CD4-positive, alpha-beta T cell (primary cell): ENCODE results near the gene IFNGR1. TPM values are rescaled to one million over a fixed set of nuclear protein-coding genes. Genes with fewer than 3 reads are reported as not detected.

Experiments used
- ATAC-seq: fragments of 200-7000 bp; cut with Tn5 transposase; one replicate; pipeline ENCODE4 v1.10.0; 2022; ENCODE audit warnings: mild to moderate bottlenecking; ENCODE audit not compliant: poor library complexity
- CTCF ChIA-PET: fragments of 350-600 bp; sonication (Branson Sonifier 250); formaldehyde crosslinking; loops from one replicate; lab custom pipeline; 2021; ENCODE audit warnings: antibody characterized with exemption, inconsistent platforms; lab: Charles Lee
- POLR2A ChIA-PET: fragments of 350-600 bp; sonication (Branson Sonifier 250); formaldehyde crosslinking; loops from one replicate; lab custom pipeline; 2021; ENCODE audit warnings: antibody characterized with exemption, inconsistent platforms; lab: Charles Lee
- DNase-seq, 14 experiments: peaks; one replicate each; pipeline ENCODE4 v3.0.0-alpha.2; 2013 to 2020; ENCODE audit warnings: mixed read lengths in 2 of 14
- H3K27ac ChIP-seq, 2 donors: one replicate each; pipeline versions ENCODE4 v1.5.1 to v1.7.0; 2013; ENCODE audit warnings: low read length in 2 of 2, low read depth in 1 of 2, mild to moderate bottlenecking in 1 of 2
- H3K27me3 ChIP-seq, 2 experiments: 1 replicate in 1 of 2; 2 replicates in 1 of 2; pipeline versions ENCODE4 v1.6.1 to v1.7.0; 2013; ENCODE audit warnings: low read length in 2 of 2, control low read depth in 1 of 2, mild to moderate bottlenecking in 1 of 2, moderate library complexity in 1 of 2; ENCODE audit not compliant: insufficient read depth in 2 of 2, control insufficient read depth in 1 of 2
- H3K36me3 ChIP-seq: one replicate; pipeline ENCODE4 v1.6.1; 2013; ENCODE audit warnings: low read length, control low read depth; ENCODE audit not compliant: insufficient read depth
- H3K4me1 ChIP-seq: one replicate; pipeline ENCODE4 v1.6.1; 2013; ENCODE audit warnings: low read length, control low read depth; ENCODE audit not compliant: insufficient read depth
- H3K4me3 ChIP-seq: one replicate; pipeline ENCODE4 v1.5.1; 2013; ENCODE audit warnings: mild to moderate bottlenecking, low read length, moderate library complexity
- H3K9me3 ChIP-seq, 2 experiments: 1 replicate in 1 of 2; 2 replicates in 1 of 2; pipeline versions ENCODE4 v1.6.1 to v1.7.0; 2013; ENCODE audit warnings: low read length in 2 of 2, mild to moderate bottlenecking in 2 of 2, control low read depth in 1 of 2, moderate library complexity in 1 of 2; ENCODE audit not compliant: control insufficient read depth in 1 of 2, insufficient read depth in 1 of 2
- H3K27ac Mint-ChIP-seq: one replicate; pipeline ENCODE4 v1.8.0; 2020; ENCODE audit warnings: mixed read lengths
- H3K27me3 Mint-ChIP-seq: one replicate; pipeline ENCODE4 v1.8.0; 2021; ENCODE audit warnings: mixed read lengths
- H3K36me3 Mint-ChIP-seq: one replicate; pipeline ENCODE4 v1.8.0; 2021; ENCODE audit warnings: low read depth, mixed read lengths
- H3K4me1 Mint-ChIP-seq: one replicate; pipeline ENCODE4 v1.8.0; 2021; ENCODE audit warnings: low read depth, mixed read lengths
- H3K4me3 Mint-ChIP-seq: one replicate; pipeline ENCODE4 v1.8.0; 2020; ENCODE audit warnings: mild to moderate bottlenecking, mixed read lengths
- H3K9me3 Mint-ChIP-seq: one replicate; pipeline ENCODE4 v1.8.0; 2020; ENCODE audit warnings: mixed read lengths
- intact Hi-C, 2 experiments: fragments of 100-400 bp; cut with DNase I in 1 of 2; cut with micrococcal nuclease in 1 of 2; formaldehyde crosslinking; loops; one replicate each; pipeline versions ENCODE4 v1.15.1 to v1.9.0; 2023 to 2025; cut with DNase I, micrococcal nuclease
- total RNA-seq, 174 experiments: library from RNA in 2 of 174; stranded (reverse) in 2 of 174; gene quantifications; one replicate each; pipeline ENCODE4 v1.2.3 and lab custom pipeline; 2021 to 2026
- TF ChIP-seq, protein P1 (sequence below): fragments of 200-600 bp; IDR thresholded peaks from one replicate; pipeline ENCODE4 v1.8.0; 2022; ENCODE audit warnings: antibody characterized with exemption, mild to moderate bottlenecking

Gene IFNGR1
- total RNA-seq, 2 experiments from 2014 or later: 81.7 to 84.3 TPM

DNA sequence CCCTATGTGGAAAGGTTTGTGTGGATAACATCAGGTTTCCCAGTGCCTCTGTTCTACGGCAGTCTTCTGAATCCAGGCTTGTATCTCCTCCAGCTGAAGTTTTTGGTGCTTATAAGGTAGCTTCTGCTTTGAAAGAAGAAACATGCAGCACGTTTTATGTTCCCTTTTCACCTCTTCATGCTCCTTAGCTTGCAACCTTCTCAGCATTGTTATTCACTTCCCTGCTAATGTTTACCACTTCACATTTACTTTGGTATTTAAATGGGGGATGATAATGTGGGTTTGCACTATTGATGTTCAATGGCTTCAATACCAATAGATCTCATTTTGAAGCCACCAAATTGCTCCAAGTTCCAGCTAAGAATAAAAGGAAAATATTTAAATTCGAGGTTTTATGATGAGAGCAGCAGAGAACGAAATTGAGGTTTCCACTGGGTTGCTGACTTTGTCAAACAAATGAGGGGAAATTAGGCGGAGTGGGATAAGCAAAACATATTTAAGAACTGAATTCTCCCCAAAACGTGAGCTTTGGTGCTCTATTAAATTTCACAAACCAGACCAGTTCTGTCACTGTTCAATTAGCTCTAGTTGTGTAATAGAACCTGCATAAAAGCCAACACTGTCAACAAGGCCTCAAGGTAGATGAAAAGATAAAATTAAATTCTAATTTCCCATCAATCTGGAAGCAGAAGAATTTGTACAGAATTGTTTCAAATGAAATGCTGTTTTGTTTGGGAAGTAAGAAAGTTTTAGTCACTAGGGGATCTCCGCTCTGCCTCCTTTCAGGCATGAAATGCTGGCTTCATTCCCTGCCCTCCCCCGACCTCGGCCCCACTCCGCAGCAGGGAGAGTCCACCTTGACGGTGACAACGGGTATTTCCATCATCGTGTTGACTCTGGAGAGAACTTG is 47.1 kb downstream of the IFNGR1 start:
- Histone ChIP-seq H3K36me3 (no peaks in the 10 kb centered on the region), H3K9me3 (no peaks in the 10 kb centered on the region), H3K27ac (no peak overlapping the region), H3K4me3 (no peak overlapping the region), H3K4me1 (no peaks in the 10 kb centered on the region), H3K27me3 (no peaks in the 10 kb centered on the region)
- Mint-ChIP-seq H3K27ac (no peak overlapping the region), H3K4me3 (no peak overlapping the region), H3K4me1 (peaks cover 8% of the 10 kb centered on the region), H3K36me3 (no peaks in the 10 kb centered on the region), H3K9me3 (peaks cover 2% of the 10 kb centered on the region), H3K27me3 (no peaks in the 10 kb centered on the region)
- ChIA-PET POLR2A (interaction anchor here (0.5 kb wide), 1 partner anchor 79 kb away, joined by 3 read pairs; no protein-coding TSS in a partner anchor), CTCF (no interaction called here)
- DNase-seq (no peak), ATAC-seq (no peak)
- TF ChIP-seq, protein P1, sequence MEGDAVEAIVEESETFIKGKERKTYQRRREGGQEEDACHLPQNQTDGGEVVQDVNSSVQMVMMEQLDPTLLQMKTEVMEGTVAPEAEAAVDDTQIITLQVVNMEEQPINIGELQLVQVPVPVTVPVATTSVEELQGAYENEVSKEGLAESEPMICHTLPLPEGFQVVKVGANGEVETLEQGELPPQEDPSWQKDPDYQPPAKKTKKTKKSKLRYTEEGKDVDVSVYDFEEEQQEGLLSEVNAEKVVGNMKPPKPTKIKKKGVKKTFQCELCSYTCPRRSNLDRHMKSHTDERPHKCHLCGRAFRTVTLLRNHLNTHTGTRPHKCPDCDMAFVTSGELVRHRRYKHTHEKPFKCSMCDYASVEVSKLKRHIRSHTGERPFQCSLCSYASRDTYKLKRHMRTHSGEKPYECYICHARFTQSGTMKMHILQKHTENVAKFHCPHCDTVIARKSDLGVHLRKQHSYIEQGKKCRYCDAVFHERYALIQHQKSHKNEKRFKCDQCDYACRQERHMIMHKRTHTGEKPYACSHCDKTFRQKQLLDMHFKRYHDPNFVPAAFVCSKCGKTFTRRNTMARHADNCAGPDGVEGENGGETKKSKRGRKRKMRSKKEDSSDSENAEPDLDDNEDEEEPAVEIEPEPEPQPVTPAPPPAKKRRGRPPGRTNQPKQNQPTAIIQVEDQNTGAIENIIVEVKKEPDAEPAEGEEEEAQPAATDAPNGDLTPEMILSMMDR: no peak
- intact Hi-C loops: no loop called here

DNA sequence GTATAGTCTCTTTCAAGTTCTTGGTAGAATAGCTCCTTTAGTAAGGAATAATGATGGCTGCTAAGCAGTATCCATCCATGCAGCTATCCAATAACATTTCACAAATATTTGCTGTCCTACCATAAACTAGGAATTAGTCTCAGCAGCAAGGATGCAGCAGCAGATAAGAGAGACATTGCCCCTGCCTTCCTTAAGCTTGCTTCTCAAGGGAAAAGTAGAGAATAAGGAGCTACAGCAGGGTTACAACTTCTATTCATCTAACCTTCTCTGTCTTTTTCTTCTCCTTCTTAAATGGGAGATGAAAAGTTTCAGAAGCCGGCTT is 48.2 kb downstream of the IFNGR1 start:
- peaks cover 14% of the 10 kb centered on the region for H3K4me1 Mint-ChIP-seq
- Histone ChIP-seq H3K27ac (no peak overlapping the region), H3K36me3 (no peaks in the 10 kb centered on the region), H3K9me3 (no peaks in the 10 kb centered on the region), H3K4me1 (peaks cover 3% of the 10 kb centered on the region), H3K27me3 (no peaks in the 10 kb centered on the region), H3K4me3 (no peak overlapping the region)
- no peaks in the 10 kb centered on the region for H3K27me3 Mint-ChIP-seq
- ChIA-PET POLR2A (no interaction called here), CTCF (no interaction called here)
- intact Hi-C loops: no loop called here
- no peak overlapping the region for H3K27ac Mint-ChIP-seq
- TF ChIP-seq, protein P1: no peak
- no peak for DNase-seq
- no peaks in the 10 kb centered on the region for H3K36me3 Mint-ChIP-seq
- no peak for ATAC-seq
- no peak overlapping the region for H3K4me3 Mint-ChIP-seq
- peaks cover 2% of the 10 kb centered on the region for H3K9me3 Mint-ChIP-seq

DNA sequence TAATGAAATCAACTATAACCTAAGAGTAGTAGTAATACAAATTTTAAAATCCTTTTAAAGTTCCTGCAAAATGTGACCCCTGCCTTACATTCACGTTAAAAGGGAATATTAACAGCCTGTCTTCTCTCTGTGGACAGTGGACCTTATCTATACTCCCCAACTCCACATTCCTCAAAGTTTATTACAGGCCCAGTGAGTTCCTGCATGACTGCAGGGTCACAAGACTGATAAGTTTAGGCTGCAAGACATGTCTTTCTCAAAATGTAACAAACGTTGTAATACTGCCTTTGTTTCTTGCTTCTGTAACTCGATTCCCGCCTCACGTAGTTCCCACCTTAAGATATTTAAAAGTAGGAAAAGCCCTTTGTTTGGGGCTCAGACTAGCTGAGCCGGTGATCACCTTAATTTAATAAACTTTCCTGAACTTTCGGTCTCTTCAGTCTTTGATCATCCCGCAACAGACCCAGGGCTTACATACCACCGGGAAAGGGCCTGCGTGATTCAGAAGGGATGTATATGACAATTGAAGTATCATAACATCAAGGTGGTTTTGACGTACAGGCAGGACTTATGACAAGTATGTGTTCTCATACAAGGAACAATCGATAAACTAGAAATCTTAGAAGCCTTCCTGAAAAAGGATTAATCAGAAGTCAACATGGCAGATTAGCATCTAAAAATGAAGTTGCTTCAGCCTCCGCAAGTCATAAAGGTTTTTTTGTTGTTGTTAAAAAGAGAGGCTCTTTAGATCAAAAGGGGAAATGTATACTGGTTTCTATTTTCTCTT is 48.7 kb downstream of the IFNGR1 start:
- H3K27me3 ChIP-seq: no peaks in the 10 kb centered on the region
- ATAC-seq (no peak), DNase-seq (no peak)
- H3K36me3 ChIP-seq: no peaks in the 10 kb centered on the region
- TF ChIP-seq, protein P1: no peak
- Mint-ChIP-seq H3K4me3 (no peak overlapping the region), H3K36me3 (no peaks in the 10 kb centered on the region), H3K27me3 (no peaks in the 10 kb centered on the region), H3K9me3 (peaks cover 2% of the 10 kb centered on the region), H3K27ac (no peak overlapping the region), H3K4me1 (peaks cover 20% of the 10 kb centered on the region)
- no peaks in the 10 kb centered on the region for H3K9me3 ChIP-seq
- no peak overlapping the region for H3K4me3 ChIP-seq
- intact Hi-C loops: no loop called here
- ChIA-PET CTCF (no interaction called here), POLR2A (no interaction called here)
- peaks cover 9% of the 10 kb centered on the region for H3K4me1 ChIP-seq
- H3K27ac ChIP-seq: no peak overlapping the region
